Measurements from ENCODE around the gene SPEG. TPM values are rescaled to one million over a fixed set of nuclear protein-coding genes. Genes with fewer than 3 reads are reported as not detected.

Gene SPEG
- total and polyA plus RNA-seq, 2 of the 13 experiments (the other 11 are each of a cell fraction or from before 2014, with no cell fraction given), result 0.18 to 0.24 TPM

- TF ChIP-seq IKZF4 (CRISPR knock-in tag; IDR thresholded peaks at IDR 0.05; ENCODE audit: borderline replicate concordance, low read depth, not compliant biosample characterization), result peak; percentile 74
- peak; percentile 92; the same call in 1 of the 2 replicates for TF ChIP-seq SNAPC4 (CRISPR knock-in tag; IDR thresholded peaks at IDR 0.05)
- TF ChIP-seq SRF (IDR thresholded peaks at IDR 0.05; ENCODE audit: low read depth, low read length), result no peak
- no peak for TF ChIP-seq CCAR2 (optimal IDR thresholded peaks at IDR 0.05; ENCODE audit: low read depth, low read length)
- no peak for TF ChIP-seq JUN (CRISPR knock-in tag; IDR thresholded peaks at IDR 0.05)
- no peak for TF ChIP-seq GPN1 (CRISPR knock-in tag; IDR thresholded peaks at IDR 0.05; ENCODE audit: borderline replicate concordance)
- TF ChIP-seq GTF3A (CRISPR knock-in tag; conservative IDR thresholded peaks at IDR 0.05), result no peak
- TF ChIP-seq IRF2 (CRISPR knock-in tag; IDR thresholded peaks at IDR 0.05), result peak; percentile 100
- no peak for TF ChIP-seq ZNF713 (CRISPR knock-in tag; IDR thresholded peaks at IDR 0.05)
- TF ChIP-seq ZNF557 (CRISPR knock-in tag; IDR thresholded peaks at IDR 0.05), result no peak
- TF ChIP-seq KDM5A (IDR thresholded peaks at IDR 0.05; ENCODE audit: borderline replicate concordance, low read length), result peak; percentile 86; the same call in 1 of the 2 replicates
- TF ChIP-seq HMG20B (CRISPR knock-in tag; conservative IDR thresholded peaks at IDR 0.05), result no peak
- no peak for TF ChIP-seq SALL2 (CRISPR knock-in tag; IDR thresholded peaks at IDR 0.05)
- peak; percentile 100 for TF ChIP-seq ZBTB8A (CRISPR knock-in tag; IDR thresholded peaks at IDR 0.05; ENCODE audit: borderline replicate concordance, low read depth)
- TF ChIP-seq NR2F2 (IDR thresholded peaks at IDR 0.05; ENCODE audit: borderline replicate concordance, low read depth), result no peak; the same call in 1 of the 2 replicates
- no peak for TF ChIP-seq ATAD3A (CRISPR knock-in tag; IDR thresholded peaks at IDR 0.05)
- TF ChIP-seq ZNF558 (CRISPR knock-in tag; IDR thresholded peaks at IDR 0.05; ENCODE audit: borderline replicate concordance), result no peak
- TF ChIP-seq MIXL1 (CRISPR knock-in tag; IDR thresholded peaks at IDR 0.05), result peak; percentile 35; the same call in 1 of the 2 replicates
- TF ChIP-seq NONO (IDR thresholded peaks at IDR 0.05), result no peak
- TF ChIP-seq NONO (CRISPR knock-in tag; conservative IDR thresholded peaks at IDR 0.05), result peak; percentile 35; the same call in 1 of the 2 replicates
- no peak for TF ChIP-seq SMAD1 (CRISPR knock-in tag; IDR thresholded peaks at IDR 0.05; ENCODE audit: borderline replicate concordance, low read depth)
- TF ChIP-seq ZNF616 (CRISPR knock-in tag; IDR thresholded peaks at IDR 0.05; ENCODE audit: low read depth), result no peak
- 0 out of 2 replicates have a peak, but pooled peaks have one; percentile 55 for TF ChIP-seq BRF2 (CRISPR knock-in tag; IDR thresholded peaks at IDR 0.05)
- 0 out of 2 replicates have a peak, but pooled peaks have one; percentile 55 for TF ChIP-seq ZFP36L2 (CRISPR knock-in tag; IDR thresholded peaks at IDR 0.05)
- TF ChIP-seq ZNF562 (CRISPR knock-in tag; IDR thresholded peaks at IDR 0.05; ENCODE audit: borderline replicate concordance), result no peak
Measured at GRCh38 chr2:219387306-219388120, 47.1 kb upstream of the SPEG start, which contains the start of gene DNPEP (continued).
